H1 (cell line): ENCODE data around the gene STT3A. TPM values are rescaled to one million over a fixed set of nuclear protein-coding genes. Genes with fewer than 3 reads are reported as not detected.

Experiments used
- CTCF ChIA-PET: fragments of 300-600 bp; sonication (Branson Sonifier 250); formaldehyde crosslinking; loops from one replicate; lab custom pipeline; 2021; ENCODE audit not compliant: partially characterized antibody; lab: Charles Lee
- POLR2A ChIA-PET: fragments of 300-600 bp; sonication (Branson Sonifier 250); formaldehyde crosslinking; loops from one replicate; lab custom pipeline; 2021; ENCODE audit warnings: inconsistent platforms; ENCODE audit not compliant: partially characterized antibody; lab: Charles Lee
- DNase-seq, 2 experiments: peaks; one replicate each; pipeline versions ENCODE4 v3.0.0 to v3.0.0-alpha.2; 2010 to 2022; ENCODE audit warnings: low spot score in 2 of 2, low read depth in 1 of 2, mixed read lengths in 1 of 2
- FAIRE-seq: peaks from 2 replicates; lab custom pipeline; 2011; peaks lifted over from hg19 to GRCh38; lab: Jason Lieb, UNC
- H2AFZ ChIP-seq: 2 replicates; pipeline ENCODE4 v1.8.1; 2012; ENCODE audit warnings: low read length, inconsistent platforms
- H2AK5ac ChIP-seq: 2 replicates; pipeline ENCODE4 v1.6.1; 2013; ENCODE audit warnings: low read depth, low read length
- H2BK120ac ChIP-seq: replicated peaks from 2 replicates; pipeline ENCODE3; 2013; ENCODE audit warnings: low read depth, low read length, inconsistent platforms
- H2BK12ac ChIP-seq: 2 replicates; pipeline ENCODE4 v1.6.1; 2013; ENCODE audit warnings: low read depth, low read length
- H2BK15ac ChIP-seq: 2 replicates; pipeline ENCODE4 v1.6.1; 2013; ENCODE audit warnings: low read length
- H2BK20ac ChIP-seq: 2 replicates; pipeline ENCODE4 v1.6.1; 2013; ENCODE audit warnings: low read length
- H2BK5ac ChIP-seq: 2 replicates; pipeline ENCODE4 v1.6.1; 2013; ENCODE audit warnings: low read depth, low read length
- H3K14ac ChIP-seq: 2 replicates; pipeline ENCODE4 v1.6.1; 2013; ENCODE audit warnings: inconsistent platforms; ENCODE audit not compliant: insufficient read length
- H3K18ac ChIP-seq: 2 replicates; pipeline ENCODE4 v1.6.1; 2013; ENCODE audit warnings: low read length; ENCODE audit errors: extremely low read depth
- H3K23ac ChIP-seq: 2 replicates; pipeline ENCODE4 v1.6.1; 2013; ENCODE audit warnings: inconsistent platforms; ENCODE audit not compliant: insufficient read length
- H3K23me2 ChIP-seq: 2 replicates; pipeline ENCODE4 v1.6.1; 2013; ENCODE audit warnings: low read depth, low read length
- H3K27ac ChIP-seq: 2 replicates; pipeline ENCODE4 v1.6.1; 2011; ENCODE audit warnings: low read depth, low read length, inconsistent platforms
- H3K27me3 ChIP-seq, 4 experiments: replicated peaks in 1 of 4; 1 replicate in 1 of 4; 2 replicates in 3 of 4; pipeline versions ENCODE4 v1.6.1 to v1.8.1; 2011 to 2013; ENCODE audit warnings: low read length in 3 of 4, mild to moderate bottlenecking in 3 of 4, inconsistent platforms in 2 of 4, mixed read lengths in 2 of 4, moderate library complexity in 1 of 4; ENCODE audit not compliant: control insufficient read depth in 3 of 4, insufficient read depth in 3 of 4; ENCODE audit errors: extremely low read depth in 1 of 4
- H3K36me3 ChIP-seq, 4 experiments: 2 replicates each; pipeline versions ENCODE4 v1.6.1 to v1.8.1; 2011 to 2013; ENCODE audit warnings: mild to moderate bottlenecking in 4 of 4, low read length in 3 of 4, moderate library complexity in 2 of 4, control low read depth in 1 of 4, inconsistent platforms in 1 of 4; ENCODE audit not compliant: insufficient read depth in 4 of 4, control insufficient read depth in 2 of 4
- H3K4ac ChIP-seq: replicated peaks from 2 replicates; pipeline ENCODE3; 2013; ENCODE audit warnings: low read length, low read depth, mixed read lengths, inconsistent platforms; ENCODE audit not compliant: insufficient read length
- H3K4me1 ChIP-seq, 4 experiments: replicated peaks in 1 of 4; 1 replicate in 1 of 4; 2 replicates in 3 of 4; pipeline versions ENCODE4 v1.6.1 to v1.8.1; 2011 to 2013; ENCODE audit warnings: low read length in 3 of 4, inconsistent platforms in 2 of 4, mixed read lengths in 1 of 4; ENCODE audit not compliant: insufficient read depth in 4 of 4, control insufficient read depth in 3 of 4
- H3K4me2 ChIP-seq, 2 experiments: 2 replicates each; pipeline versions ENCODE4 v1.6.1 to v1.8.1; 2011 to 2013; ENCODE audit warnings: low read depth in 2 of 2, low read length in 2 of 2, control low read depth in 1 of 2, inconsistent platforms in 1 of 2, mild to moderate bottlenecking in 1 of 2; ENCODE audit not compliant: insufficient read depth in 1 of 2
- H3K4me3 ChIP-seq, 4 experiments: fragments of 200-600, 300-600 bp in 1 of 4; sonication (generic), shearing (Covaris generic), sonication (Bioruptor Twin) in 1 of 4; 2 replicates each; pipeline versions ENCODE4 v1.5.1 to v1.8.1; 2011 to 2016; ENCODE audit warnings: low read length in 4 of 4, low read depth in 3 of 4, control low read depth in 2 of 4, inconsistent platforms in 2 of 4, mild to moderate bottlenecking in 2 of 4, mixed read lengths in 1 of 4, moderate library complexity in 1 of 4; ENCODE audit not compliant: insufficient read depth in 2 of 4; ENCODE audit errors: extremely low read depth in 1 of 4
- H3K56ac ChIP-seq: replicated peaks from 2 replicates; pipeline ENCODE3; 2013; ENCODE audit warnings: low read depth, mild to moderate bottlenecking, mixed read lengths, low read length, inconsistent platforms; ENCODE audit not compliant: insufficient read length
- H3K79me1 ChIP-seq: 2 replicates; pipeline ENCODE4 v1.6.1; 2013; ENCODE audit warnings: low read depth, low read length, control low read depth
- H3K79me2 ChIP-seq, 2 experiments: 2 replicates each; pipeline versions ENCODE4 v1.6.1 to v1.8.1; 2012 to 2013; ENCODE audit warnings: low read length in 2 of 2, mild to moderate bottlenecking in 2 of 2, inconsistent platforms in 1 of 2; ENCODE audit not compliant: insufficient read depth in 2 of 2, control insufficient read depth in 1 of 2
- H3K9ac ChIP-seq, 4 experiments: replicated peaks in 1 of 4; 1 replicate in 1 of 4; 2 replicates in 3 of 4; pipeline versions ENCODE4 v1.6.1 to v1.8.1; 2011 to 2013; ENCODE audit warnings: low read depth in 3 of 4, low read length in 3 of 4, control low read depth in 2 of 4, mild to moderate bottlenecking in 2 of 4, moderate library complexity in 2 of 4, inconsistent platforms in 1 of 4; ENCODE audit errors: extremely low read depth in 1 of 4
- H3K9me3 ChIP-seq, 2 experiments: 2 replicates each; pipeline versions ENCODE4 v1.6.1 to v1.8.1; 2012 to 2013; ENCODE audit warnings: mild to moderate bottlenecking in 2 of 2, moderate library complexity in 2 of 2, control low read depth in 1 of 2, inconsistent platforms in 1 of 2, low read depth in 1 of 2, low read length in 1 of 2, mixed read lengths in 1 of 2; ENCODE audit not compliant: insufficient read depth in 2 of 2
- H4K20me1 ChIP-seq, 2 experiments: replicated peaks in 1 of 2; 2 replicates each; pipeline versions ENCODE3 to v1.8.1; 2011 to 2013; ENCODE audit warnings: inconsistent platforms in 2 of 2, low read length in 2 of 2, mild to moderate bottlenecking in 1 of 2; ENCODE audit not compliant: insufficient read depth in 2 of 2, control insufficient read depth in 1 of 2
- H4K5ac ChIP-seq: 2 replicates; pipeline ENCODE4 v1.6.1; 2013; ENCODE audit warnings: low read length, low read depth, mixed read lengths, inconsistent platforms; ENCODE audit not compliant: insufficient read length
- H4K8ac ChIP-seq: 2 replicates; pipeline ENCODE4 v1.8.0; 2013; ENCODE audit warnings: mild to moderate bottlenecking, moderate library complexity, low read length, inconsistent platforms; ENCODE audit not compliant: insufficient read depth; ENCODE audit errors: extremely low read depth
- H4K91ac ChIP-seq: replicated peaks from 2 replicates; pipeline ENCODE3; 2013; ENCODE audit warnings: low read length, mixed read lengths, inconsistent platforms; ENCODE audit not compliant: insufficient read length
- ATF2 ChIP-seq: IDR thresholded peaks from 2 replicates; pipeline ENCODE4 v1.6.1; 2012; ENCODE audit warnings: low read length, inconsistent platforms
- JUND ChIP-seq: IDR thresholded peaks from 2 replicates; pipeline ENCODE4 v1.6.1; 2011; ENCODE audit warnings: mild to moderate bottlenecking, improper control_type of control experiment, low read length
- NRF1 ChIP-seq: IDR thresholded peaks from 2 replicates; pipeline ENCODE4 v1.6.1; 2011; ENCODE audit warnings: mild to moderate bottlenecking, low read depth, low read length, improper control_type of control experiment
- POU5F1 ChIP-seq: IDR thresholded peaks from 2 replicates; pipeline ENCODE4 v1.6.1; 2011; ENCODE audit warnings: low read depth, mild to moderate bottlenecking, low read length, moderate library complexity
- WGBS, 2 experiments: shearing (Covaris generic) in 1 of 2; methylation state at CpG; one replicate each; pipeline versions ENCODE4 v1.1.6 to v1.1.7; 2013 to 2015; ENCODE audit warnings: low lambda C conversion rate in 2 of 2, mixed read lengths in 2 of 2, inconsistent platforms in 1 of 2, low coverage in 1 of 2, missing lambda C conversion rate in 1 of 2; ENCODE audit not compliant: insufficient replicate concordance in 2 of 2, insufficient coverage in 1 of 2, insufficient read length in 1 of 2; ENCODE audit errors: extremely low coverage in 1 of 2, missing lambda C conversion rate in 1 of 2; 5-methylcytosine and 5-hydroxymethylcytosine counted together
- long read RNA-seq, 2 experiments: library from RNA in 1 of 2; library from capped mRNA in 1 of 2; stranded (forward); transcript quantifications; one replicate each; pipeline ENCODE4 v2.0.0, GENCODE V29; 2021; ENCODE audit warnings: inconsistent platforms in 1 of 2
- polyA minus RNA-seq, 3 experiments: library from RNA; depleted of rRNA, polyadenylated mRNA; stranded (reverse); fragments of >200 nt; gene quantifications; 1 replicate in 2 of 3; 2 replicates in 1 of 3; pipeline ENCODE4 v1.2.3, GENCODE V29; 2011
- polyA plus RNA-seq, 7 experiments: library from polyadenylated mRNA; depleted of rRNA in 3 of 7; stranded (reverse) in 5 of 7; unstranded in 2 of 7; fragments of >200 nt in 5 of 7; fragments of 200-250 nt in 2 of 7; gene quantifications; 1 replicate in 5 of 7; 2 replicates in 1 of 7; 4 replicates in 1 of 7; pipeline versions ENCODE4 v1.2.1 to v1.2.3, GENCODE V29; 2011 to 2013; ENCODE audit warnings: missing spikeins in 2 of 7, mixed read lengths in 2 of 7
- total RNA-seq: library from RNA; stranded (reverse); fragmentation: NEBNext Ultra II Directional; extraction: Animal tissue kit (Norgen Biotek cat#: 25700); gene quantifications from 2 replicates; pipeline ENCODE4 v1.2.1, GENCODE V29; 2021

The STT3A gene
- total RNA-seq = 173 and 175 TPM in 2 replicates
- 124 and 211 TPM in 2 replicates for polyA plus RNA-seq (2011; rRNA removed)
- polyA plus RNA-seq (2011; cell fraction: cytosol; rRNA removed) = 140 TPM
- polyA plus RNA-seq (2011; cell fraction: nucleus; rRNA removed) = 141 TPM
- polyA plus RNA-seq (2012, experiment 1 of 2) = 152 to 205 TPM (median 167 TPM) in 4 replicates
- polyA plus RNA-seq (2012, experiment 2 of 2) = 61.1 TPM
- 234 TPM for polyA plus RNA-seq (2013, experiment 1 of 2)
- 232 TPM for polyA plus RNA-seq (2013, experiment 2 of 2)
- 907 and 996 TPM in 2 replicates for polyA minus RNA-seq (2011; rRNA and poly(A)+ RNA removed)
- 189 TPM for polyA minus RNA-seq (2011; cell fraction: cytosol; rRNA and poly(A)+ RNA removed)
- polyA minus RNA-seq (2011; cell fraction: nucleus; rRNA and poly(A)+ RNA removed) = 287 TPM
- long read RNA-seq, experiment 1, full-length matches to known transcripts = 22 of 54 reads
- long read RNA-seq, experiment 1, partial matches to known transcripts = 26 of 54 reads
- long read RNA-seq, experiment 1, other reads (novel, unspliced or antisense) = 6 of 54 reads
- long read RNA-seq, experiment 2, full-length matches to known transcripts = 93 of 112 reads
- long read RNA-seq, experiment 2, partial matches to known transcripts = 6 of 112 reads
- long read RNA-seq, experiment 2, other reads (novel, unspliced or antisense) = 13 of 112 reads

- Histone ChIP-seq H3K79me1 (no peaks in the 10 kb centered on the region; the same call in 1 of the 2 replicates), H3K23me2 (peaks cover 11% of the 10 kb centered on the region), H3K9ac (peak within 1 kb of the TSS; percentile 77 to 91 (median 85)), H3K27me3 (no peaks in the 10 kb centered on the region), H3K56ac (peak within 1 kb of the TSS; percentile 50), H3K4me2 (peak within 1 kb of the TSS; percentile 92 to 95), H3K14ac (no peak within 1 kb of the TSS), H3K4me1 (peaks cover 0 to 2% (median 0%) of the 10 kb centered on the region in 4 experiments; a peak in 2 of 7 replicates), H2BK120ac (no peak within 1 kb of the TSS), H3K27ac (peak within 1 kb of the TSS; percentile 70), H4K8ac (peak within 1 kb of the TSS; percentile 84; the same call in 1 of the 2 replicates), H3K36me3 (peaks cover 2 to 10% (median 7%) of the 10 kb centered on the region in 4 experiments; a peak in 6 of 8 replicates), H3K4me3 (peak within 1 kb of the TSS; percentile 84 to 93 (median 88)), H2BK20ac (no peak within 1 kb of the TSS), H2BK12ac (0 out of 2 replicates have a peak within 1 kb of the TSS, but pooled peaks have one; percentile 14), H3K4ac (peak within 1 kb of the TSS; percentile 2), H4K5ac (peak within 1 kb of the TSS; percentile 53), H3K79me2 (peaks cover 9 to 41% of the 10 kb centered on the region in 2 experiments; a peak in 3 of 4 replicates), H4K91ac (peak within 1 kb of the TSS; percentile 36), H2AFZ (peak within 1 kb of the TSS; percentile 89), H2AK5ac (no peak within 1 kb of the TSS), H3K18ac (peak within 1 kb of the TSS; percentile 91), H2BK5ac (peak within 1 kb of the TSS; percentile 86), H3K23ac (no peak within 1 kb of the TSS), H4K20me1 (no peaks in the 10 kb centered on the region), H2BK15ac (no peak within 1 kb of the TSS; the same call in 1 of the 2 replicates), H3K9me3 (no peaks in the 10 kb centered on the region)
- FAIRE-seq = peak; percentile 91
- peak; percentile 97 to 98 for DNase-seq
- POLR2A ChIA-PET = interaction anchor here (0.6 to 4.3 kb wide), 16 partner anchors 10 to 619 kb away, joined by 3 to 49 read pairs (median 3); partner anchors contain the start of genes CHEK1, EI24, FAM118B and FEZ1
- CTCF ChIA-PET = interaction anchor here (1.0 to 1.1 kb wide), 2 partner anchors 22 to 140 kb away, joined by 3 read pairs; no protein-coding TSS in a partner anchor
- 2% methylated on average over 52 of the region's 55 CpGs; no CpG with 5 or more reads in 1 of the 2 experiments for WGBS, 2 experiments
- no peak for TF ChIP-seq POU5F1
- TF ChIP-seq NRF1 = no peak
- 0 out of 2 replicates have a peak, but pooled peaks have one; percentile 48 for TF ChIP-seq ATF2
- TF ChIP-seq JUND = no peak
These were observed at the start of gene STT3A for GRCh38 chr11:125592305-125593113. STT3A (plus strand) TSS chr11:125592852; CDS start chr11:125595916, 3,064 bp downstream.
